GM12878 (cell line): ENCODE measurements around the gene ZNF43. TPM values are rescaled to one million over a fixed set of nuclear protein-coding genes. Genes with fewer than 3 reads are reported as not detected.
A peak's percentile ranks its signal among the peaks of the same experiment; 100 is the strongest.
"Not testable (repeated sequence)": the region's sequence is repeated elsewhere in the genome, so short reads cannot be mapped to it uniquely, and the experiment has no call there.

Experiments
- ATAC-seq: fragments of 200-7000 bp; cut with Tn5 transposase; 3 replicates; pipeline ENCODE4 v1.9.1; 2020; ENCODE audit warnings: mild to moderate bottlenecking, moderate library complexity
- BruUV-seq: library from RNA; stranded (reverse); fragments of 400-500 nt; replicated peaks from 2 replicates; lab custom pipeline; 2021; lab: Mats Ljungman, UMichigan
- CTCF ChIA-PET: fragments of 300-600 bp; sonication (Branson Sonifier 250); formaldehyde crosslinking; extraction: SDS; loops from one replicate; lab custom pipeline; 2021; ENCODE audit warnings: inconsistent platforms; lab: Yijun Ruan, JAX
- POLR2A ChIA-PET: fragments of 350-600 bp; formaldehyde crosslinking; extraction: SDS; loops from one replicate; lab custom pipeline; 2021; ENCODE audit warnings: inconsistent platforms; lab: Charles Lee
- RAD21 ChIA-PET: fragments of 300-600 bp; sonication (Branson Sonifier 250); formaldehyde crosslinking; loops from one replicate; lab custom pipeline; 2023; ENCODE audit warnings: antibody characterized with exemption; ENCODE audit not compliant: unreplicated experiment; lab: Charles Lee
- SMC1A ChIA-PET: fragments of 300-600 bp; sonication (Branson Sonifier 250); formaldehyde crosslinking; loops from one replicate; lab custom pipeline; 2023; ENCODE audit not compliant: unreplicated experiment, uncharacterized antibody; lab: Charles Lee
- DNase-seq: peaks from one replicate; pipeline ENCODE4 v3.0.0-alpha.2; 2011; ENCODE audit warnings: low read depth, low spot score
- FAIRE-seq: peaks from 3 replicates; lab custom pipeline; 2011; peaks lifted over from hg19 to GRCh38; lab: Jason Lieb, UNC
- H2AFZ ChIP-seq: 2 replicates; pipeline ENCODE4 v1.6.0; 2011; ENCODE audit warnings: low read depth, low read length, control low read depth; ENCODE audit not compliant: control insufficient read depth
- H3K27ac ChIP-seq: 2 replicates; pipeline ENCODE4 v1.5.1; 2011; ENCODE audit warnings: control low read depth; ENCODE audit not compliant: control insufficient read depth, insufficient read depth
- H3K27me3 ChIP-seq, 2 experiments: replicated peaks in 1 of 2; 2 replicates each; pipeline versions ENCODE4 v1.6.0 to v1.6.1; 2011; ENCODE audit warnings: low read length in 1 of 2; ENCODE audit not compliant: control insufficient read depth in 2 of 2, insufficient read depth in 2 of 2
- H3K36me3 ChIP-seq, 2 experiments: 2 replicates each; pipeline ENCODE4 v1.5.1; 2011; ENCODE audit warnings: low read length in 1 of 2; ENCODE audit not compliant: control insufficient read depth in 2 of 2, insufficient read depth in 2 of 2
- H3K4me1 ChIP-seq: 2 replicates; pipeline ENCODE4 v1.6.1; 2011; ENCODE audit warnings: mild to moderate bottlenecking, low read length, moderate library complexity, mixed read lengths; ENCODE audit not compliant: control insufficient read depth, insufficient read depth
- H3K4me2 ChIP-seq: 2 replicates; pipeline ENCODE4 v1.6.0; 2011; ENCODE audit warnings: control low read depth; ENCODE audit not compliant: control insufficient read depth, insufficient read depth
- H3K4me3 ChIP-seq: fragments of 200-600 bp; sonication (generic); 2 replicates; pipeline ENCODE4 v1.5.1; 2016
- H3K79me2 ChIP-seq: 2 replicates; pipeline ENCODE4 v1.6.0; 2011; ENCODE audit warnings: low read length; ENCODE audit not compliant: control insufficient read depth, insufficient read depth
- H3K9ac ChIP-seq: 2 replicates; pipeline ENCODE4 v1.8.0; 2011; ENCODE audit warnings: low read length, control low read depth, mixed read lengths; ENCODE audit not compliant: control insufficient read depth, insufficient read depth
- H3K9me3 ChIP-seq: replicated peaks from 3 replicates; pipeline ENCODE4 v1.5.1; 2011; ENCODE audit warnings: mild to moderate bottlenecking, low read length; ENCODE audit not compliant: control insufficient read depth, insufficient read depth
- H4K20me1 ChIP-seq: 2 replicates; pipeline ENCODE4 v1.6.0; 2011; ENCODE audit not compliant: control insufficient read depth, insufficient read depth
- CBX5 ChIP-seq: sonication (generic); IDR thresholded peaks from 2 replicates; pipeline ENCODE4 v1.6.1; 2016; ENCODE audit warnings: low read depth, moderate library complexity, mild to moderate bottlenecking, inconsistent platforms
- EGR1 ChIP-seq, 2 experiments: IDR thresholded peaks; 1 replicate in 1 of 2; 2 replicates in 1 of 2; pipeline ENCODE4 v1.6.1; 2011 to 2012; ENCODE audit warnings: low read depth in 2 of 2, low read length in 2 of 2, borderline replicate concordance in 1 of 2, mild to moderate bottlenecking in 1 of 2, moderate library complexity in 1 of 2
- MTA2 ChIP-seq: fragments of 450-650 bp; IDR thresholded peaks from 2 replicates; pipeline ENCODE4 v1.6.1; 2016; ENCODE audit warnings: low read depth, mild to moderate bottlenecking, moderate library complexity
- NR2F1 ChIP-seq: fragments of 450-650 bp; conservative IDR thresholded peaks from 2 replicates; pipeline ENCODE4 v1.6.1; 2017; ENCODE audit warnings: mild to moderate bottlenecking
- WGBS: methylation state at CpG from one replicate; pipeline ENCODE4 v1.1.6; 2016; ENCODE audit warnings: low lambda C conversion rate; ENCODE audit not compliant: insufficient replicate concordance, insufficient coverage; ENCODE audit errors: missing lambda C conversion rate; 5-methylcytosine and 5-hydroxymethylcytosine counted together
- in situ Hi-C: fragments of 300-500 bp; cut with MboI; formaldehyde crosslinking; loops from 9 replicates; pipeline ENCODE4 v1.14.3; 2018; ENCODE audit warnings: mixed read lengths
- intact Hi-C: fragments of 100-400 bp; cut with micrococcal nuclease; formaldehyde crosslinking; loops from one replicate; pipeline ENCODE4 v1.14.2; 2022; ENCODE audit not compliant: unreplicated experiment
- polyA plus RNA-seq, 11 experiments: library from polyadenylated mRNA; depleted of rRNA in 4 of 11; unstranded in 6 of 11; stranded (reverse) in 5 of 11; fragments of >200 nt; fragmentation: Nextera tagmentation in 4 of 11; fragmentation: Illumina TruSeq in 1 of 11; extraction: Ambion mirVana in 4 of 11; extraction: Trizol in 1 of 11; gene quantifications; 1 replicate in 1 of 11; 2 replicates in 10 of 11; pipeline versions ENCODE4 v1.2.1 to v1.2.3, GENCODE V29; 2011 to 2016; ENCODE audit warnings: inconsistent platforms in 2 of 11, missing spikeins in 2 of 11, low read depth in 1 of 11
- total RNA-seq, 4 experiments: library from RNA; depleted of rRNA in 3 of 4; stranded (reverse); fragments of >200 nt in 3 of 4; fragmentation: Illumina TruSeq in 1 of 4; extraction: Trizol in 1 of 4; gene quantifications; 2 replicates each; pipeline versions ENCODE4 v1.2.1 to v1.2.3, GENCODE V29; 2013 to 2021

Gene ZNF43
- total and polyA plus RNA-seq, 10 of the 15 experiments (the other 5 are each of a cell fraction or from before 2014, with no cell fraction given), result 0.07 to 1.0 (median 0.38) TPM

- H4K20me1 ChIP-seq, SMC1A ChIA-PET, DNase-seq, BruUV-seq, H3K27me3 ChIP-seq, FAIRE-seq, CTCF ChIA-PET, intact Hi-C loops, POLR2A ChIA-PET, H3K4me1 ChIP-seq: not testable (repeated sequence)
- H3K79me2 ChIP-seq, result peaks cover 11% of the 10 kb centered on the region
- peak overlapping the region; percentile 91 for H3K9ac ChIP-seq
- peaks cover 0 to 14% of the 10 kb centered on the region in 2 experiments; a peak in 2 of 4 replicates for H3K36me3 ChIP-seq
- RAD21 ChIA-PET, result interaction anchor here (0.6 to 1.5 kb wide), 2 partner anchors 438 to 689 kb away, joined by 3 to 6 read pairs; partner anchors contain the start of gene ZNF708
- peak overlapping the region; percentile 84 for H3K4me3 ChIP-seq
- H2AFZ ChIP-seq, result peak overlapping the region; percentile 86
- H3K4me2 ChIP-seq, result 0 out of 2 replicates have a peak overlapping the region, but pooled peaks have one; percentile 43
- 0 out of 2 replicates have a peak, but pooled peaks have one; percentile 19 for TF ChIP-seq MTA2
- TF ChIP-seq NR2F1, result 0 out of 2 replicates have a peak, but pooled peaks have one; percentile 19
- H3K27ac ChIP-seq, result peak overlapping the region; percentile 90
- peak; percentile 14 for ATAC-seq
- H3K9me3 ChIP-seq, result peaks cover 17% of the 10 kb centered on the region; the same call in 2 of the 3 replicates
- WGBS, result 1% methylated on average over 17 of the region's 19 CpGs
- in situ Hi-C loops, result loop anchor here (10.0 kb wide), 1 partner anchor 1918 kb away; the partner anchor contains the start of gene ZNF675
Measured at GRCh38 chr19:21766705-21767064, 69.3 kb downstream of the ZNF43 start.

GRCh38 chr19:21765151-21765550 is 70.8 kb downstream of the ZNF43 start:
- TF ChIP-seq CBX5, result no peak
- 0 out of 3 replicates have a peak, but pooled peaks of 1 of the 2 experiments have one; percentile 4 for TF ChIP-seq EGR1 (IDR thresholded peaks at IDR 0.05; ENCODE audit: borderline replicate concordance in 1 of 2, low read depth in 2 of 2, low read length in 2 of 2)
- TF ChIP-seq, all 136 proteins: peak for 1
- H3K79me2 ChIP-seq, result peaks cover 11% of the 10 kb centered on the region
- H3K9me3 ChIP-seq, result peaks cover 20% of the 10 kb centered on the region; the same call in 2 of the 3 replicates
- H3K27ac ChIP-seq, result no peak overlapping the region
- no peak overlapping the region for H2AFZ ChIP-seq
- SMC1A ChIA-PET, result no interaction called here
- intact Hi-C loops (no loop called here), in situ Hi-C loops (loop anchor here (10.0 kb wide), 1 partner anchor 1920 kb away; the partner anchor contains the start of gene ZNF675)
- no peaks in the 10 kb centered on the region for H4K20me1 ChIP-seq
- no peak overlapping the region for H3K4me3 ChIP-seq
- DNase-seq (no peak), FAIRE-seq (no peak), ATAC-seq (no peak)
- RAD21 ChIA-PET, result no interaction called here
- no TSS peak for BruUV-seq
- no peaks in the 10 kb centered on the region for H3K4me1 ChIP-seq
- CTCF ChIA-PET, result no interaction called here
- no peak overlapping the region for H3K9ac ChIP-seq
- no peaks in the 10 kb centered on the region for H3K27me3 ChIP-seq
- 0 out of 2 replicates have a peak overlapping the region, but pooled peaks have one; percentile 9 for H3K4me2 ChIP-seq
- POLR2A ChIA-PET, result no interaction called here
- peaks cover 0 to 14% of the 10 kb centered on the region in 2 experiments; a peak in 2 of 4 replicates for H3K36me3 ChIP-seq

GRCh38 chr19:21761547-21761946 is 74.4 kb downstream of the ZNF43 start:
- BruUV-seq, H3K4me1 ChIP-seq, H4K20me1 ChIP-seq, H3K27me3 ChIP-seq, H3K27ac ChIP-seq, POLR2A ChIA-PET, H3K9ac ChIP-seq, FAIRE-seq, intact Hi-C loops, H2AFZ ChIP-seq, RAD21 ChIA-PET, DNase-seq, H3K4me3 ChIP-seq, ATAC-seq, H3K4me2 ChIP-seq, SMC1A ChIA-PET, CTCF ChIA-PET: not testable (repeated sequence)
- H3K9me3 ChIP-seq, result peaks cover 23% of the 10 kb centered on the region; the same call in 2 of the 3 replicates
- H3K36me3 ChIP-seq, result peaks cover 1 to 19% of the 10 kb centered on the region in 2 experiments; a peak in 3 of 4 replicates
- in situ Hi-C loops, result loop anchor here (10.0 kb wide), 1 partner anchor 1923 kb away; the partner anchor contains the start of gene ZNF675
- peaks cover 11% of the 10 kb centered on the region for H3K79me2 ChIP-seq
- 50% methylated on average over 2 of the region's 2 CpGs for WGBS
